ENCODE data around the gene RANGAP1.

RANGAP1 gene

DNA sequence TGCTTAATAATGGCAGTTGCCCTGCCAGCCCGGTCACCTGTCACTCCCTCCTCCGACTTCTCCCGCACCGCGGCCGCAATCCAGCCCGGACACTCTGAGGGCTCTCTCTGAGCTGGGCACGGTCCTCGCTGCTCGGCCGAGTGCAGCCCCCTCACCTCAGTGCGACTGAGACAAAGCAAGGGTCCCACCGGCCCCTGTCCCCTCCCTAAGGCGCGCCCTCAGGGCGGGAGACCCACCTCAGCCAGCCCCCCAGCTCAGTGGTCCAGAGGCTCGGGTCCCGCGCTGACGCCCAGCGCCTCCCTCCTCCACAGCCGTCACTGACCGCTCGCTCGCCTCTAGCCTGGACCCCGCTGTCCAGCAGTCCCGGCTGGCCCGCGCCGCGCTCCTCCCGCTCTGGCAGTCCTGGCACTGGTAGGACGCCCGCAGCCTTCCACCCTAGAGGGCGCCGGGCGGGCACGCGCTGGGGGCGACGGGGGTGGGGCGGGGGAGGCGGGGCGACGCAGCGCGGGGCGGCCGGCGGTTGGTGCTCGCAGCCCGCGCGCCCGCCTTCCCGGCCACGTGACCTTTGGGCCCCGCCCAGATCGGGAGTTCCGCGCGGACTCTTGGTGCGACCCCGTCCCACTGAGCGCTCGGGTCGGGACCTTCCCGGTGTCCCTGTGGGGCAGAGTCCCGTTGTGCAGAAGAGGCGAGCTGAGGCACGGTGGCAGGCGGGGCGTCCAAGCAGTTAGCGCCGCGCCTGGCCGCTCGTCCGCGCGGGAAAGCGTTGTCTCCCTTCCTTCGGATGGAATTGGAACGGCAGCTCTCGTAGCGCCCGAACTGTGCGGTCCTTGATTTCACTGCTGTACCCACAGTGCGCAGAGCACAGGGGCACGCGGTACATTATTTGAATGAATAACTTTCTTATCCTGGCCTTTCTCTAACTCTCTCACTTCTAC is 88.7 kb downstream of the RANGAP1 start:
- ATAC-seq, result peak; percentile 87
- TF ChIP-seq SNAI2 (CRISPR knock-in tag; IDR thresholded peaks at IDR 0.05) (no peak), ZNF565 (CRISPR knock-in tag; conservative IDR thresholded peaks at IDR 0.05; ENCODE audit: low read depth) (no peak), GLIS3 (CRISPR knock-in tag; IDR thresholded peaks at IDR 0.05) (no peak)

All from SK-N-SH treated with all-trans-retinoic acid at 6 μM for 48 hours (cell line).